ENCODE results near the gene MEAK7.

MEAK7 gene

GRCh38 chr16:84502581-84502980 is 1.9 kb downstream of the MEAK7 start:
- no peak for DNase-seq (ENCODE audit: low read depth, low spot score)
- TF ChIP-seq POLR2AphosphoS5 (IDR thresholded peaks at IDR 0.05; ENCODE audit: borderline replicate concordance, low read depth, low read length) = no peak
- TF ChIP-seq EZH2 (IDR thresholded peaks at IDR 0.05) = no peak
- TF ChIP-seq FOXP2 (optimal IDR thresholded peaks at IDR 0.05; ENCODE audit: control extremely low read depth, extremely low read length, insufficient read depth) = no peak
- no peaks in the 10 kb centered on the region for H3K36me3 ChIP-seq (ENCODE audit: insufficient read depth, low read length)
- H3K27ac ChIP-seq = no peak overlapping the region
- no peak overlapping the region for H3K4me3 ChIP-seq
- no peaks in the 10 kb centered on the region for H3K9me3 ChIP-seq (ENCODE audit: low read depth, low read length)
- no peak overlapping the region for H3K9ac ChIP-seq (ENCODE audit: insufficient read length)

GRCh38 chr16:84502075-84502474 is 2.4 kb downstream of the MEAK7 start:
- no peaks in the 10 kb centered on the region for H3K9me3 ChIP-seq (ENCODE audit: low read depth, low read length)
- TF ChIP-seq EZH2 (IDR thresholded peaks at IDR 0.05) (no peak), POLR2AphosphoS5 (IDR thresholded peaks at IDR 0.05; ENCODE audit: borderline replicate concordance, low read depth, low read length) (no peak), FOXP2 (optimal IDR thresholded peaks at IDR 0.05; ENCODE audit: control extremely low read depth, extremely low read length, insufficient read depth) (no peak)
- H3K27ac ChIP-seq = no peak overlapping the region
- no peak overlapping the region for H3K9ac ChIP-seq (ENCODE audit: insufficient read length)
- DNase-seq (ENCODE audit: low read depth, low spot score) = no peak
- H3K4me3 ChIP-seq = no peak overlapping the region
- H3K36me3 ChIP-seq (ENCODE audit: insufficient read depth, low read length) = no peaks in the 10 kb centered on the region

GRCh38 chr16:84501077-84501735 is 3.3 kb downstream of the MEAK7 start:
- Histone ChIP-seq H3K27ac (no peak overlapping the region), H3K4me3 (no peak overlapping the region), H3K9ac (ENCODE audit: insufficient read length) (no peak overlapping the region), H3K9me3 (ENCODE audit: low read depth, low read length) (no peaks in the 10 kb centered on the region), H3K36me3 (ENCODE audit: insufficient read depth, low read length) (no peaks in the 10 kb centered on the region)
- TF ChIP-seq FOXP2 (optimal IDR thresholded peaks at IDR 0.05; ENCODE audit: control extremely low read depth, extremely low read length, insufficient read depth) (no peak), EZH2 (IDR thresholded peaks at IDR 0.05) (no peak), POLR2AphosphoS5 (IDR thresholded peaks at IDR 0.05; ENCODE audit: borderline replicate concordance, low read depth, low read length) (no peak)
- DNase-seq (ENCODE audit: low read depth, low spot score) = no peak

GRCh38 chr16:84500531-84500930 is 3.9 kb downstream of the MEAK7 start:
- no peak overlapping the region for H3K9ac ChIP-seq (ENCODE audit: insufficient read length)
- no peaks in the 10 kb centered on the region for H3K9me3 ChIP-seq (ENCODE audit: low read depth, low read length)
- no peak overlapping the region for H3K27ac ChIP-seq
- no peak for DNase-seq (ENCODE audit: low read depth, low spot score)
- no peak overlapping the region for H3K4me3 ChIP-seq
- no peaks in the 10 kb centered on the region for H3K36me3 ChIP-seq (ENCODE audit: insufficient read depth, low read length)
- TF ChIP-seq EZH2 (IDR thresholded peaks at IDR 0.05) (no peak), POLR2AphosphoS5 (IDR thresholded peaks at IDR 0.05; ENCODE audit: borderline replicate concordance, low read depth, low read length) (no peak), FOXP2 (optimal IDR thresholded peaks at IDR 0.05; ENCODE audit: control extremely low read depth, extremely low read length, insufficient read depth) (no peak)

- TF ChIP-seq FOXP2 (optimal IDR thresholded peaks at IDR 0.05; ENCODE audit: control extremely low read depth, extremely low read length, insufficient read depth) = no peak
- TF ChIP-seq EZH2 (IDR thresholded peaks at IDR 0.05) = no peak
- TF ChIP-seq POLR2AphosphoS5 (IDR thresholded peaks at IDR 0.05; ENCODE audit: borderline replicate concordance, low read depth, low read length) = no peak
- no peak for DNase-seq (ENCODE audit: low read depth, low spot score)
- no peak overlapping the region for H3K27ac ChIP-seq
- no peaks in the 10 kb centered on the region for H3K36me3 ChIP-seq (ENCODE audit: insufficient read depth, low read length)
- H3K9ac ChIP-seq (ENCODE audit: insufficient read length) = no peak overlapping the region
- H3K9me3 ChIP-seq (ENCODE audit: low read depth, low read length) = no peaks in the 10 kb centered on the region
- H3K4me3 ChIP-seq = no peak overlapping the region
Measured at GRCh38 chr16:84499638-84500037, 4.8 kb downstream of the MEAK7 start.

- no peaks in the 10 kb centered on the region for H3K36me3 ChIP-seq (ENCODE audit: insufficient read depth, low read length)
Measured at GRCh38 chr16:84498859-84499620, 5.4 kb downstream of the MEAK7 start.

GRCh38 chr16:84498223-84498610 is 6.2 kb downstream of the MEAK7 start:
- Histone ChIP-seq H3K36me3 (ENCODE audit: insufficient read depth, low read length) (no peaks in the 10 kb centered on the region), H3K9me3 (ENCODE audit: low read depth, low read length) (no peaks in the 10 kb centered on the region), H3K27ac (no peak overlapping the region), H3K4me3 (no peak overlapping the region), H3K9ac (ENCODE audit: insufficient read length) (no peak overlapping the region)
- TF ChIP-seq FOXP2 (optimal IDR thresholded peaks at IDR 0.05; ENCODE audit: control extremely low read depth, extremely low read length, insufficient read depth) (no peak), EZH2 (IDR thresholded peaks at IDR 0.05) (no peak), POLR2AphosphoS5 (IDR thresholded peaks at IDR 0.05; ENCODE audit: borderline replicate concordance, low read depth, low read length) (no peak)
- no peak for DNase-seq (ENCODE audit: low read depth, low spot score)

More at GRCh38 chr16:84498859-84499620, 5.4 kb downstream of the MEAK7 start:
- TF ChIP-seq FOXP2 (optimal IDR thresholded peaks at IDR 0.05; ENCODE audit: control extremely low read depth, extremely low read length, insufficient read depth) (no peak), EZH2 (IDR thresholded peaks at IDR 0.05) (no peak), POLR2AphosphoS5 (IDR thresholded peaks at IDR 0.05; ENCODE audit: borderline replicate concordance, low read depth, low read length) (no peak)
- no peaks in the 10 kb centered on the region for H3K9me3 ChIP-seq (ENCODE audit: low read depth, low read length)
- no peak overlapping the region for H3K9ac ChIP-seq (ENCODE audit: insufficient read length)
- H3K4me3 ChIP-seq = no peak overlapping the region
- no peak for DNase-seq (ENCODE audit: low read depth, low spot score)
- H3K27ac ChIP-seq = no peak overlapping the region

GRCh38 chr16:84497418-84498222 is 6.8 kb downstream of the MEAK7 start:
- Histone ChIP-seq H3K27ac (no peak overlapping the region), H3K4me3 (no peak overlapping the region), H3K36me3 (ENCODE audit: insufficient read depth, low read length) (no peaks in the 10 kb centered on the region), H3K9me3 (ENCODE audit: low read depth, low read length) (no peaks in the 10 kb centered on the region), H3K9ac (ENCODE audit: insufficient read length) (no peak overlapping the region)
- DNase-seq (ENCODE audit: low read depth, low spot score) = no peak
- TF ChIP-seq POLR2AphosphoS5 (IDR thresholded peaks at IDR 0.05; ENCODE audit: borderline replicate concordance, low read depth, low read length) (no peak), EZH2 (IDR thresholded peaks at IDR 0.05) (no peak), FOXP2 (optimal IDR thresholded peaks at IDR 0.05; ENCODE audit: control extremely low read depth, extremely low read length, insufficient read depth) (no peak)

Data from SK-N-MC (cell line).